ENCODE measurements around the gene PNMA6E. TPM values are rescaled to one million over a fixed set of nuclear protein-coding genes. Genes with fewer than 3 reads are reported as not detected.

PNMA6E gene
- total and polyA plus RNA-seq, 2 donors (not counting 1 experiment from before 2014, with no cell fraction given): not detected

GRCh38 chrX:153348421-153348820, 52.7 kb downstream of the PNMA6E start:
- TF ChIP-seq, protein P1, sequence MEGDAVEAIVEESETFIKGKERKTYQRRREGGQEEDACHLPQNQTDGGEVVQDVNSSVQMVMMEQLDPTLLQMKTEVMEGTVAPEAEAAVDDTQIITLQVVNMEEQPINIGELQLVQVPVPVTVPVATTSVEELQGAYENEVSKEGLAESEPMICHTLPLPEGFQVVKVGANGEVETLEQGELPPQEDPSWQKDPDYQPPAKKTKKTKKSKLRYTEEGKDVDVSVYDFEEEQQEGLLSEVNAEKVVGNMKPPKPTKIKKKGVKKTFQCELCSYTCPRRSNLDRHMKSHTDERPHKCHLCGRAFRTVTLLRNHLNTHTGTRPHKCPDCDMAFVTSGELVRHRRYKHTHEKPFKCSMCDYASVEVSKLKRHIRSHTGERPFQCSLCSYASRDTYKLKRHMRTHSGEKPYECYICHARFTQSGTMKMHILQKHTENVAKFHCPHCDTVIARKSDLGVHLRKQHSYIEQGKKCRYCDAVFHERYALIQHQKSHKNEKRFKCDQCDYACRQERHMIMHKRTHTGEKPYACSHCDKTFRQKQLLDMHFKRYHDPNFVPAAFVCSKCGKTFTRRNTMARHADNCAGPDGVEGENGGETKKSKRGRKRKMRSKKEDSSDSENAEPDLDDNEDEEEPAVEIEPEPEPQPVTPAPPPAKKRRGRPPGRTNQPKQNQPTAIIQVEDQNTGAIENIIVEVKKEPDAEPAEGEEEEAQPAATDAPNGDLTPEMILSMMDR (IDR thresholded peaks at IDR 0.05): no peak
- no peak for TF ChIP-seq EZH2 (IDR thresholded peaks at IDR 0.05; ENCODE audit: borderline replicate concordance, insufficient read depth, low read depth, low read length, poor library complexity, severe bottlenecking)
- CTCF ChIA-PET: no interaction called here

GRCh38 chrX:153347530-153347929, 53.6 kb downstream of the PNMA6E start:
- Histone ChIP-seq H3K4me3 (ENCODE audit: control extremely low read depth in 1 of 5, extremely low read depth in 1 of 5, insufficient read depth in 1 of 5, low read depth in 2 of 5, low read length in 4 of 5) (no peak overlapping the region), H3K27ac (ENCODE audit: low read length in 2 of 2) (no peak overlapping the region), H4K20me1 (ENCODE audit: control insufficient read depth, insufficient read depth, low read length, poor library complexity, severe bottlenecking) (no peaks in the 10 kb centered on the region), H3K36me3 (replicated peaks in 1 of 2; ENCODE audit: control extremely low read depth in 1 of 2, control insufficient read depth in 1 of 2, extremely low read depth in 1 of 2, insufficient read depth in 2 of 2, low read length in 1 of 2) (peaks cover 0 to 38% of the 10 kb centered on the region in 2 experiments), H3K79me2 (ENCODE audit: control insufficient read depth, insufficient read depth, low read length) (peaks cover 10% of the 10 kb centered on the region), H3K4me2 (replicated peaks; ENCODE audit: low read depth, low read length, poor library complexity, severe bottlenecking) (no peak overlapping the region), H2AFZ (ENCODE audit: insufficient read depth, low read depth, low read length, poor library complexity, severe bottlenecking) (no peak overlapping the region), H3K9me3 (ENCODE audit: control extremely low read depth in 1 of 3, control insufficient read depth in 2 of 3, insufficient read depth in 1 of 3, low read length in 2 of 3) (no peaks in the 10 kb centered on the region), H3K9ac (ENCODE audit: low read length) (no peak overlapping the region), H3K27me3 (replicated peaks in 1 of 4; ENCODE audit: control extremely low read depth in 1 of 4, control insufficient read depth in 3 of 4, insufficient read depth in 4 of 4, low read length in 3 of 4) (no peaks in the 10 kb centered on the region), H3K4me1 (ENCODE audit: control insufficient read depth in 2 of 2, insufficient read depth in 2 of 2, low read length in 2 of 2) (no peaks in the 10 kb centered on the region)
- POLR2A ChIA-PET: no interaction called here
- Mint-ChIP-seq H3K9me3 (ENCODE audit: insufficient read depth) (no peaks in the 10 kb centered on the region), H3K27me3 (no peaks in the 10 kb centered on the region), H3K4me3 (no peak overlapping the region), H3K27ac (no peak overlapping the region), H3K4me1 (peaks cover 5% of the 10 kb centered on the region)
- WGBS (ENCODE audit: insufficient coverage): 99% methylated on average over 29 of the region's 38 CpGs
- intact Hi-C loops (cut with micrococcal nuclease): no loop called here
- CTCF ChIA-PET: no interaction called here
- no peak for DNase-seq
- no peak for ATAC-seq (ENCODE audit: low read depth)
- TF ChIP-seq, protein P1 (IDR thresholded peaks at IDR 0.05): no peak
- no peak for TF ChIP-seq EZH2 (IDR thresholded peaks at IDR 0.05; ENCODE audit: borderline replicate concordance, insufficient read depth, low read depth, low read length, poor library complexity, severe bottlenecking)

More at GRCh38 chrX:153348421-153348820, 52.7 kb downstream of the PNMA6E start:
- Histone ChIP-seq H3K79me2 (ENCODE audit: control insufficient read depth, insufficient read depth, low read length) (peaks cover 9% of the 10 kb centered on the region), H2AFZ (ENCODE audit: insufficient read depth, low read depth, low read length, poor library complexity, severe bottlenecking) (no peak overlapping the region), H3K4me2 (replicated peaks; ENCODE audit: low read depth, low read length, poor library complexity, severe bottlenecking) (no peak overlapping the region), H3K9me3 (ENCODE audit: control extremely low read depth in 1 of 3, control insufficient read depth in 2 of 3, insufficient read depth in 1 of 3, low read length in 2 of 3) (no peaks in the 10 kb centered on the region), H3K9ac (ENCODE audit: low read length) (no peak overlapping the region), H4K20me1 (ENCODE audit: control insufficient read depth, insufficient read depth, low read length, poor library complexity, severe bottlenecking) (no peaks in the 10 kb centered on the region), H3K27me3 (replicated peaks in 1 of 4; ENCODE audit: control extremely low read depth in 1 of 4, control insufficient read depth in 3 of 4, insufficient read depth in 4 of 4, low read length in 3 of 4) (no peaks in the 10 kb centered on the region), H3K27ac (ENCODE audit: low read length in 2 of 2) (no peak overlapping the region), H3K4me1 (ENCODE audit: control insufficient read depth in 2 of 2, insufficient read depth in 2 of 2, low read length in 2 of 2) (no peaks in the 10 kb centered on the region), H3K36me3 (replicated peaks in 1 of 2; ENCODE audit: control extremely low read depth in 1 of 2, control insufficient read depth in 1 of 2, extremely low read depth in 1 of 2, insufficient read depth in 2 of 2, low read length in 1 of 2) (peaks cover 0 to 38% of the 10 kb centered on the region in 2 experiments), H3K4me3 (ENCODE audit: control extremely low read depth in 1 of 5, extremely low read depth in 1 of 5, insufficient read depth in 1 of 5, low read depth in 2 of 5, low read length in 4 of 5) (no peak overlapping the region)
- Mint-ChIP-seq H3K27ac (no peak overlapping the region), H3K4me1 (peaks cover 6% of the 10 kb centered on the region), H3K9me3 (ENCODE audit: insufficient read depth) (no peaks in the 10 kb centered on the region), H3K27me3 (no peaks in the 10 kb centered on the region), H3K4me3 (no peak overlapping the region)
- no CpG with 5 or more reads among the region's 8 CpGs for WGBS (ENCODE audit: insufficient coverage)
- ATAC-seq (ENCODE audit: low read depth) (no peak), DNase-seq (no peak)
- POLR2A ChIA-PET: no interaction called here
- intact Hi-C loops (cut with micrococcal nuclease): no loop called here

Small RNA genes within 50 kb of the gene (small RNA-seq; reads per million reads assigned to genes)
- not detected for gene AC152007.1 (ENCODE audit: insufficient read length, low read depth, low replicate concordance)
- not detected for gene RN7SL667P (ENCODE audit: insufficient read length, low read depth, low replicate concordance)

Other genes starting within 250 kb of the PNMA6E start
- not detected in 2 replicates for gene MAGEA1, start 222.1 kb downstream of the PNMA6E start, total RNA-seq
- not detected in 2 replicates for gene MAGEA1, start 222.1 kb downstream of the PNMA6E start, polyA plus RNA-seq
- gene PNMA6F, start 79.6 kb downstream of the PNMA6E start, total RNA-seq: not detected in 2 replicates
- gene PNMA6F, start 79.6 kb downstream of the PNMA6E start, polyA plus RNA-seq: not detected in 2 replicates
- gene ZNF275, start 67.2 kb downstream of the PNMA6E start, total RNA-seq: 17.6 and 17.9 TPM in 2 replicates
- gene ZNF275, start 67.2 kb downstream of the PNMA6E start, polyA plus RNA-seq: 8.8 and 16.4 TPM in 2 replicates
- gene ZFP92, start 10.1 kb upstream of the PNMA6E start, total RNA-seq: 1.6 and 2.5 TPM in 2 replicates
- 0.17 and 0.24 TPM in 2 replicates for gene ZFP92, start 10.1 kb upstream of the PNMA6E start, polyA plus RNA-seq
- gene TREX2, start 44.7 kb upstream of the PNMA6E start, total RNA-seq: 3.3 and 3.4 TPM in 2 replicates
- gene TREX2, start 44.7 kb upstream of the PNMA6E start, polyA plus RNA-seq: 3.8 and 5.2 TPM in 2 replicates
- gene HAUS7, start 69.2 kb upstream of the PNMA6E start, total RNA-seq: 26.9 and 28.5 TPM in 2 replicates
- 25.2 and 32.1 TPM in 2 replicates for gene HAUS7, start 69.2 kb upstream of the PNMA6E start, polyA plus RNA-seq
- not detected in 2 replicates for gene BGN, start 93.6 kb upstream of the PNMA6E start, total RNA-seq
- gene BGN, start 93.6 kb upstream of the PNMA6E start, polyA plus RNA-seq: not detected in 2 replicates
- not detected in 2 replicates for gene ATP2B3, start 116.3 kb upstream of the PNMA6E start, total RNA-seq
- gene ATP2B3, start 116.3 kb upstream of the PNMA6E start, polyA plus RNA-seq: not detected in 2 replicates
- 29.6 and 31.8 TPM in 2 replicates for gene CCNQ, start 197.8 kb upstream of the PNMA6E start, total RNA-seq
- 40.8 and 66.0 TPM in 2 replicates for gene CCNQ, start 197.8 kb upstream of the PNMA6E start, polyA plus RNA-seq
- gene DUSP9, start 245.9 kb upstream of the PNMA6E start, total RNA-seq: not detected in 2 replicates
- not detected in 2 replicates for gene DUSP9, start 245.9 kb upstream of the PNMA6E start, polyA plus RNA-seq

Data from B cell (primary cell).